SU-DHL-6 (cell line): Measurements from ENCODE around the gene VCAN.

Source experiments
- CTCF ChIP-seq: fragments of 200-600 bp; sonication (generic); IDR thresholded peaks from one replicate; pipeline ENCODE4 v1.5.1; 2017; ENCODE audit warnings: antibody characterized with exemption, mild to moderate bottlenecking, low read length, moderate library complexity; ENCODE audit not compliant: insufficient read depth, poor library complexity, severe bottlenecking
- EZH2phosphoT487 ChIP-seq: fragments of 200-600 bp; sonication (generic), shearing (Covaris generic); conservative IDR thresholded peaks from 2 replicates; pipeline ENCODE4 v1.6.1; 2018; ENCODE audit warnings: mild to moderate bottlenecking, antibody characterized with exemption, low read length, moderate library complexity, mixed read lengths

- TF ChIP-seq CTCF (no peak), EZH2phosphoT487 (no peak)
Measured at GRCh38 chr5:83510260-83510659, 38.7 kb downstream of the VCAN start.
